HepG2 (cell line): Measurements from ENCODE around the gene TUBA4B. TPM values are rescaled to one million over a fixed set of nuclear protein-coding genes. Genes with fewer than 3 reads are reported as not detected.
A peak's percentile ranks its signal among the peaks of the same experiment; 100 is the strongest.

Source experiments
- AGO1 ChIP-seq: fragments of 200-400 bp; formaldehyde crosslinking; IDR thresholded peaks from 2 replicates; pipeline ENCODE4 v1.6.1; 2017; ENCODE audit warnings: mild to moderate bottlenecking, low read depth, low read length, moderate library complexity; ENCODE audit not compliant: poor library complexity, severe bottlenecking
- ERF ChIP-seq: IDR thresholded peaks from 2 replicates; pipeline ENCODE4 v1.6.1; 2018; ENCODE audit warnings: missing biosample characterization, missing genetic modification reagents
- GABPB1 ChIP-seq: IDR thresholded peaks from 2 replicates; pipeline ENCODE4 v1.6.1; 2016; ENCODE audit warnings: mild to moderate bottlenecking, missing genetic modification reagents, moderate library complexity, missing compliant biosample characterization
- NR2F2 ChIP-seq: IDR thresholded peaks from 2 replicates; pipeline ENCODE4 v1.6.1; 2012; ENCODE audit warnings: low read depth, inconsistent platforms, borderline replicate concordance
- SMYD3 ChIP-seq: sonication (generic); formaldehyde crosslinking; IDR thresholded peaks from 2 replicates; pipeline ENCODE4 v1.8.1; 2023; ENCODE audit warnings: mild to moderate bottlenecking, missing genetic modification reagents
- XRCC5 ChIP-seq: fragments of 200-400 bp; formaldehyde crosslinking; optimal IDR thresholded peaks from 2 replicates; pipeline ENCODE3; 2017; ENCODE audit warnings: mild to moderate bottlenecking, low read length
- polyA plus RNA-seq, 8 experiments: library from polyadenylated mRNA; depleted of rRNA in 3 of 8; stranded (reverse) in 7 of 8; unstranded in 1 of 8; fragments of >200 nt; fragmentation: Illumina TruSeq in 4 of 8; extraction: Trizol in 4 of 8; gene quantifications; 2 replicates each; pipeline versions ENCODE4 v1.2.1 to v1.2.3, GENCODE V29; 2011 to 2016; ENCODE audit warnings: low read depth in 4 of 8, missing spikeins in 1 of 8, mixed read lengths in 1 of 8; ENCODE audit not compliant: insufficient read depth in 1 of 8
- total RNA-seq, 5 experiments: library from RNA; depleted of rRNA; stranded (reverse); fragments of >200 nt; fragmentation: Illumina TruSeq; extraction: Trizol; gene quantifications; 2 replicates each; pipeline ENCODE4 v1.2.3, GENCODE V29; 2016; ENCODE audit warnings: low read depth in 1 of 5
- TF ChIP-seq, protein P1 (sequence below): sonication (generic); formaldehyde crosslinking; IDR thresholded peaks from 2 replicates; pipeline ENCODE4 v1.4.0; 2020; ENCODE audit warnings: missing genetic modification reagents, borderline replicate concordance
- TF ChIP-seq, protein P2 (sequence below): IDR thresholded peaks from 2 replicates; pipeline ENCODE4 v1.6.1; 2018; ENCODE audit warnings: missing genetic modification reagents
- TF ChIP-seq, protein P3 (sequence below): sonication (generic); IDR thresholded peaks from 2 replicates; pipeline ENCODE4 v1.6.1; 2016; ENCODE audit warnings: low read depth, borderline replicate concordance
- TF ChIP-seq, protein P4 (sequence below): IDR thresholded peaks from 2 replicates; pipeline ENCODE4 v1.6.1; 2016; ENCODE audit warnings: low read depth, missing genetic modification reagents, missing compliant biosample characterization
- TF ChIP-seq, protein P5 (sequence below): sonication (generic); formaldehyde crosslinking; IDR thresholded peaks from 2 replicates; pipeline ENCODE4 v1.8.0; 2022; ENCODE audit warnings: mild to moderate bottlenecking, missing genetic modification reagents
- TF ChIP-seq, protein P6 (sequence below): sonication (generic); formaldehyde crosslinking; IDR thresholded peaks from 2 replicates; pipeline ENCODE4 v1.4.0; 2020; ENCODE audit warnings: missing genetic modification reagents, borderline replicate concordance

Gene TUBA4B
- total and polyA plus RNA-seq, 2 of the 13 experiments (the other 11 are each of a cell fraction or from before 2014, with no cell fraction given), result 0.18 to 0.22 TPM

DNA sequence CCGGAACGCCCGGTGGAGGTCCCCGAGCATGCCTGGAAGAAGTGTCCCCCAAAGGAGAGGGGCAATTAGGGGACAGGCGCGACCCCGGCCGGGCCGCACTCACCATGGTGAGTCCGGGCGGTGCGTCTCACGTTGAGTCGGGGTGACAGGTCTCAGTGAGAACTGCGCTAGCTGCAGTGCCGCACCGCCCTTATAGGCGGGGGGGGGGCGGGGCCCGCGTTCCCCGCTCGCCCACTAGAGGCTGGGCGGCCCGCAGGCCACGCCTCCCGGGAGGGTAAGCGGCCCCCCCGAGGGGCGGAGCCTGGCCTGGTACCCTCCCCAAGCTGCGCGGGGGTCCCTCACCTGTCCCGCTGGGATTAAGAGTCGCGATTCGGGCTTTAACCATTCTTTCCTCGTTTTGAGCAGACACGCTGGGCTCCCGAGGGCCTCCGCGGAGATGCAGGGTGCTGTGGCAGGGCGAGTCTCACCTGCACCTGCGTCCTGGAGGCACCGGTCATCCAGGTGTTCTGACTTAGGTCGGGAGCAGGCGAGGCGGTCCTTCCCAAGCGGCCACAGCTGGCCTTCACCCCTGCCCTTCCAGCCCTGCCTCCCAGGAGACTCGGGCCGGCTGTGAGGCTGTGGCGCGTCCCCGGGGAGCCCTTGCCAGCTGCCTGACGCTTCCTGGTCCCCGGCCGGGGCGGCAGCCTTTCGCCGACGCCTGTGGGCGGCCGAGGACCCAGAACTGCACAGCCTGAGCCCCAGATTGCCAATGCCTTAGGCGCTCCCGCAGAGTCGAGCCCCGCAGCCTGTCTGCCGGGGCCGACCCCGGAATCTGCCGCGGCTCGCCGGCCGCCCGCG, 928 bp downstream of the TUBA4B start, which contains the start of gene TUBA4A (continued):
- TF ChIP-seq NR2F2 (no peak), SMYD3 (CRISPR knock-in tag) (no peak), ERF (peak; percentile 5), AGO1 (no peak), XRCC5 (peak; percentile 48), GABPB1 (CRISPR knock-in tag) (peak; percentile 69)
- TF ChIP-seq, protein P1, sequence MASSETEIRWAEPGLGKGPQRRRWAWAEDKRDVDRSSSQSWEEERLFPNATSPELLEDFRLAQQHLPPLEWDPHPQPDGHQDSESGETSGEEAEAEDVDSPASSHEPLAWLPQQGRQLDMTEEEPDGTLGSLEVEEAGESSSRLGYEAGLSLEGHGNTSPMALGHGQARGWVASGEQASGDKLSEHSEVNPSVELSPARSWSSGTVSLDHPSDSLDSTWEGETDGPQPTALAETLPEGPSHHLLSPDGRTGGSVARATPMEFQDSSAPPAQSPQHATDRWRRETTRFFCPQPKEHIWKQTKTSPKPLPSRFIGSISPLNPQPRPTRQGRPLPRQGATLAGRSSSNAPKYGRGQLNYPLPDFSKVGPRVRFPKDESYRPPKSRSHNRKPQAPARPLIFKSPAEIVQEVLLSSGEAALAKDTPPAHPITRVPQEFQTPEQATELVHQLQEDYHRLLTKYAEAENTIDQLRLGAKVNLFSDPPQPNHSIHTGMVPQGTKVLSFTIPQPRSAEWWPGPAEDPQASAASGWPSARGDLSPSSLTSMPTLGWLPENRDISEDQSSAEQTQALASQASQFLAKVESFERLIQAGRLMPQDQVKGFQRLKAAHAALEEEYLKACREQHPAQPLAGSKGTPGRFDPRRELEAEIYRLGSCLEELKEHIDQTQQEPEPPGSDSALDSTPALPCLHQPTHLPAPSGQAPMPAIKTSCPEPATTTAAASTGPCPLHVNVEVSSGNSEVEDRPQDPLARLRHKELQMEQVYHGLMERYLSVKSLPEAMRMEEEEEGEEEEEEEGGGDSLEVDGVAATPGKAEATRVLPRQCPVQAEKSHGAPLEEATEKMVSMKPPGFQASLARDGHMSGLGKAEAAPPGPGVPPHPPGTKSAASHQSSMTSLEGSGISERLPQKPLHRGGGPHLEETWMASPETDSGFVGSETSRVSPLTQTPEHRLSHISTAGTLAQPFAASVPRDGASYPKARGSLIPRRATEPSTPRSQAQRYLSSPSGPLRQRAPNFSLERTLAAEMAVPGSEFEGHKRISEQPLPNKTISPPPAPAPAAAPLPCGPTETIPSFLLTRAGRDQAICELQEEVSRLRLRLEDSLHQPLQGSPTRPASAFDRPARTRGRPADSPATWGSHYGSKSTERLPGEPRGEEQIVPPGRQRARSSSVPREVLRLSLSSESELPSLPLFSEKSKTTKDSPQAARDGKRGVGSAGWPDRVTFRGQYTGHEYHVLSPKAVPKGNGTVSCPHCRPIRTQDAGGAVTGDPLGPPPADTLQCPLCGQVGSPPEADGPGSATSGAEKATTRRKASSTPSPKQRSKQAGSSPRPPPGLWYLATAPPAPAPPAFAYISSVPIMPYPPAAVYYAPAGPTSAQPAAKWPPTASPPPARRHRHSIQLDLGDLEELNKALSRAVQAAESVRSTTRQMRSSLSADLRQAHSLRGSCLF (CRISPR knock-in tag), result no peak
- TF ChIP-seq, protein P2, sequence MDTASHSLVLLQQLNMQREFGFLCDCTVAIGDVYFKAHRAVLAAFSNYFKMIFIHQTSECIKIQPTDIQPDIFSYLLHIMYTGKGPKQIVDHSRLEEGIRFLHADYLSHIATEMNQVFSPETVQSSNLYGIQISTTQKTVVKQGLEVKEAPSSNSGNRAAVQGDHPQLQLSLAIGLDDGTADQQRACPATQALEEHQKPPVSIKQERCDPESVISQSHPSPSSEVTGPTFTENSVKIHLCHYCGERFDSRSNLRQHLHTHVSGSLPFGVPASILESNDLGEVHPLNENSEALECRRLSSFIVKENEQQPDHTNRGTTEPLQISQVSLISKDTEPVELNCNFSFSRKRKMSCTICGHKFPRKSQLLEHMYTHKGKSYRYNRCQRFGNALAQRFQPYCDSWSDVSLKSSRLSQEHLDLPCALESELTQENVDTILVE (CRISPR knock-in tag), result no peak
- TF ChIP-seq, protein P3, sequence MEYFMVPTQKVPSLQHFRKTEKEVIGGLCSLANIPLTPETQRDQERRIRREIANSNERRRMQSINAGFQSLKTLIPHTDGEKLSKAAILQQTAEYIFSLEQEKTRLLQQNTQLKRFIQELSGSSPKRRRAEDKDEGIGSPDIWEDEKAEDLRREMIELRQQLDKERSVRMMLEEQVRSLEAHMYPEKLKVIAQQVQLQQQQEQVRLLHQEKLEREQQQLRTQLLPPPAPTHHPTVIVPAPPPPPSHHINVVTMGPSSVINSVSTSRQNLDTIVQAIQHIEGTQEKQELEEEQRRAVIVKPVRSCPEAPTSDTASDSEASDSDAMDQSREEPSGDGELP, result no peak; the same call in 1 of the 2 replicates
- TF ChIP-seq, protein P4, sequence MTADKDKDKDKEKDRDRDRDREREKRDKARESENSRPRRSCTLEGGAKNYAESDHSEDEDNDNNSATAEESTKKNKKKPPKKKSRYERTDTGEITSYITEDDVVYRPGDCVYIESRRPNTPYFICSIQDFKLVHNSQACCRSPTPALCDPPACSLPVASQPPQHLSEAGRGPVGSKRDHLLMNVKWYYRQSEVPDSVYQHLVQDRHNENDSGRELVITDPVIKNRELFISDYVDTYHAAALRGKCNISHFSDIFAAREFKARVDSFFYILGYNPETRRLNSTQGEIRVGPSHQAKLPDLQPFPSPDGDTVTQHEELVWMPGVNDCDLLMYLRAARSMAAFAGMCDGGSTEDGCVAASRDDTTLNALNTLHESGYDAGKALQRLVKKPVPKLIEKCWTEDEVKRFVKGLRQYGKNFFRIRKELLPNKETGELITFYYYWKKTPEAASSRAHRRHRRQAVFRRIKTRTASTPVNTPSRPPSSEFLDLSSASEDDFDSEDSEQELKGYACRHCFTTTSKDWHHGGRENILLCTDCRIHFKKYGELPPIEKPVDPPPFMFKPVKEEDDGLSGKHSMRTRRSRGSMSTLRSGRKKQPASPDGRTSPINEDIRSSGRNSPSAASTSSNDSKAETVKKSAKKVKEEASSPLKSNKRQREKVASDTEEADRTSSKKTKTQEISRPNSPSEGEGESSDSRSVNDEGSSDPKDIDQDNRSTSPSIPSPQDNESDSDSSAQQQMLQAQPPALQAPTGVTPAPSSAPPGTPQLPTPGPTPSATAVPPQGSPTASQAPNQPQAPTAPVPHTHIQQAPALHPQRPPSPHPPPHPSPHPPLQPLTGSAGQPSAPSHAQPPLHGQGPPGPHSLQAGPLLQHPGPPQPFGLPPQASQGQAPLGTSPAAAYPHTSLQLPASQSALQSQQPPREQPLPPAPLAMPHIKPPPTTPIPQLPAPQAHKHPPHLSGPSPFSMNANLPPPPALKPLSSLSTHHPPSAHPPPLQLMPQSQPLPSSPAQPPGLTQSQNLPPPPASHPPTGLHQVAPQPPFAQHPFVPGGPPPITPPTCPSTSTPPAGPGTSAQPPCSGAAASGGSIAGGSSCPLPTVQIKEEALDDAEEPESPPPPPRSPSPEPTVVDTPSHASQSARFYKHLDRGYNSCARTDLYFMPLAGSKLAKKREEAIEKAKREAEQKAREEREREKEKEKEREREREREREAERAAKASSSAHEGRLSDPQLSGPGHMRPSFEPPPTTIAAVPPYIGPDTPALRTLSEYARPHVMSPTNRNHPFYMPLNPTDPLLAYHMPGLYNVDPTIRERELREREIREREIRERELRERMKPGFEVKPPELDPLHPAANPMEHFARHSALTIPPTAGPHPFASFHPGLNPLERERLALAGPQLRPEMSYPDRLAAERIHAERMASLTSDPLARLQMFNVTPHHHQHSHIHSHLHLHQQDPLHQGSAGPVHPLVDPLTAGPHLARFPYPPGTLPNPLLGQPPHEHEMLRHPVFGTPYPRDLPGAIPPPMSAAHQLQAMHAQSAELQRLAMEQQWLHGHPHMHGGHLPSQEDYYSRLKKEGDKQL (CRISPR knock-in tag), result no peak
- TF ChIP-seq, protein P5, sequence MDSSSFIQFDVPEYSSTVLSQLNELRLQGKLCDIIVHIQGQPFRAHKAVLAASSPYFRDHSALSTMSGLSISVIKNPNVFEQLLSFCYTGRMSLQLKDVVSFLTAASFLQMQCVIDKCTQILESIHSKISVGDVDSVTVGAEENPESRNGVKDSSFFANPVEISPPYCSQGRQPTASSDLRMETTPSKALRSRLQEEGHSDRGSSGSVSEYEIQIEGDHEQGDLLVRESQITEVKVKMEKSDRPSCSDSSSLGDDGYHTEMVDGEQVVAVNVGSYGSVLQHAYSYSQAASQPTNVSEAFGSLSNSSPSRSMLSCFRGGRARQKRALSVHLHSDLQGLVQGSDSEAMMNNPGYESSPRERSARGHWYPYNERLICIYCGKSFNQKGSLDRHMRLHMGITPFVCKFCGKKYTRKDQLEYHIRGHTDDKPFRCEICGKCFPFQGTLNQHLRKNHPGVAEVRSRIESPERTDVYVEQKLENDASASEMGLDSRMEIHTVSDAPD (CRISPR knock-in tag), result 0 out of 2 replicates have a peak, but pooled peaks have one; percentile 51
- TF ChIP-seq, protein P6, sequence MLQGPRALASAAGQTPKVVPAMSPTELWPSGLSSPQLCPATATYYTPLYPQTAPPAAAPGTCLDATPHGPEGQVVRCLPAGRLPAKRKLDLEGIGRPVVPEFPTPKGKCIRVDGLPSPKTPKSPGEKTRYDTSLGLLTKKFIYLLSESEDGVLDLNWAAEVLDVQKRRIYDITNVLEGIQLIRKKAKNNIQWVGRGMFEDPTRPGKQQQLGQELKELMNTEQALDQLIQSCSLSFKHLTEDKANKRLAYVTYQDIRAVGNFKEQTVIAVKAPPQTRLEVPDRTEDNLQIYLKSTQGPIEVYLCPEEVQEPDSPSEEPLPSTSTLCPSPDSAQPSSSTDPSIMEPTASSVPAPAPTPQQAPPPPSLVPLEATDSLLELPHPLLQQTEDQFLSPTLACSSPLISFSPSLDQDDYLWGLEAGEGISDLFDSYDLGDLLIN (CRISPR knock-in tag), result peak; percentile 29; the same call in 1 of the 2 replicates
